HAP-1 (cell line): Measurements from ENCODE around the gene CFAP299.
"Not testable (repeated sequence)": the region's sequence is repeated elsewhere in the genome, so short reads cannot be mapped to it uniquely, and the experiment has no call there.

Experiments used
- DNase-seq, 2 experiments: peaks; one replicate each; pipeline ENCODE4 v3.0.0-alpha.2; 2016 to 2020; ENCODE audit warnings: low spot score in 2 of 2
- H3K27me3 ChIP-seq: fragments of 250-450 bp; sonication (Bioruptor Pico); 2 replicates; pipeline ENCODE4 v1.5.1; 2020; ENCODE audit warnings: low read depth, mild to moderate bottlenecking, moderate library complexity
- H3K36me3 ChIP-seq: fragments of 250-450 bp; sonication (Bioruptor Pico); replicated peaks from 2 replicates; pipeline ENCODE4 v1.5.1; 2020; ENCODE audit warnings: mild to moderate bottlenecking
- H3K4me1 ChIP-seq: fragments of 250-450 bp; sonication (Bioruptor Pico); 2 replicates; pipeline ENCODE4 v1.5.1; 2020; ENCODE audit warnings: mild to moderate bottlenecking
- H3K4me3 ChIP-seq: fragments of 250-450 bp; sonication (Bioruptor Pico); 2 replicates; pipeline ENCODE4 v1.5.1; 2020; ENCODE audit warnings: mild to moderate bottlenecking, moderate library complexity
- H3K9me3 ChIP-seq: fragments of 250-450 bp; sonication (Bioruptor Pico); 2 replicates; pipeline ENCODE4 v1.5.1; 2020; ENCODE audit warnings: mild to moderate bottlenecking, moderate library complexity
- in situ Hi-C: fragments of 300-500 bp; cut with MboI; formaldehyde crosslinking; loops from 3 replicates; pipeline ENCODE4 v1.14.3; 2020; ENCODE audit warnings: low sequenced_read_pairs, inconsistent platforms, mixed read lengths

The CFAP299 gene

GRCh38 chr4:80335554-80336358 is at the start of gene CFAP299:
Gene CFAP299 (plus strand): TSS chr4:80335730.
- Histone ChIP-seq H3K4me1 (peaks cover 5% of the 10 kb centered on the region), H3K36me3 (no peaks in the 10 kb centered on the region), H3K4me3 (peak within 1 kb of the TSS; percentile 40), H3K27me3 (0 out of 2 replicates have a peak, but pooled peaks cover 5% of the 10 kb centered on the region), H3K9me3 (no peaks in the 10 kb centered on the region)
- in situ Hi-C loops = loop anchor here (25.0 kb wide), 1 partner anchor 1398 kb away; the partner anchor contains the start of gene PAQR3
- DNase-seq = peak; percentile 90 to 96

GRCh38 chr4:80286451-80286850 is 49.1 kb upstream of the CFAP299 start:
- Histone ChIP-seq H3K27me3 (no peaks in the 10 kb centered on the region; the same call in none of the 2 replicates), H3K4me3 (no peak overlapping the region), H3K36me3 (no peaks in the 10 kb centered on the region), H3K4me1 (no peaks in the 10 kb centered on the region), H3K9me3 (no peaks in the 10 kb centered on the region)
- no peak for DNase-seq
- in situ Hi-C loops = no loop called here

GRCh38 chr4:80290665-80291064 is 44.9 kb upstream of the CFAP299 start:
- H3K27me3 ChIP-seq, in situ Hi-C loops, H3K4me1 ChIP-seq, H3K36me3 ChIP-seq, H3K4me3 ChIP-seq, H3K9me3 ChIP-seq, DNase-seq: not testable (repeated sequence)

- in situ Hi-C loops = no loop called here
- Histone ChIP-seq H3K4me3 (no peak overlapping the region), H3K36me3 (no peaks in the 10 kb centered on the region), H3K9me3 (no peaks in the 10 kb centered on the region), H3K27me3 (no peaks in the 10 kb centered on the region; the same call in 1 of the 2 replicates), H3K4me1 (no peaks in the 10 kb centered on the region)
- DNase-seq = no peak
Measured at GRCh38 chr4:80294206-80294605, 41.3 kb upstream of the CFAP299 start.

GRCh38 chr4:80295336-80295735 is 40.2 kb upstream of the CFAP299 start:
- no peak for DNase-seq

GRCh38 chr4:80295826-80296225 is 39.7 kb upstream of the CFAP299 start:
- in situ Hi-C loops = no loop called here
- Histone ChIP-seq H3K4me3 (no peak overlapping the region), H3K27me3 (no peaks in the 10 kb centered on the region; the same call in 1 of the 2 replicates), H3K36me3 (no peaks in the 10 kb centered on the region), H3K4me1 (no peaks in the 10 kb centered on the region), H3K9me3 (no peaks in the 10 kb centered on the region)
- DNase-seq = no peak

More at GRCh38 chr4:80295336-80295735, 40.2 kb upstream of the CFAP299 start:
- H3K27me3 ChIP-seq = no peaks in the 10 kb centered on the region; the same call in 1 of the 2 replicates
- no peaks in the 10 kb centered on the region for H3K4me1 ChIP-seq
- in situ Hi-C loops = no loop called here
- no peaks in the 10 kb centered on the region for H3K36me3 ChIP-seq
- H3K9me3 ChIP-seq = no peaks in the 10 kb centered on the region
- no peak overlapping the region for H3K4me3 ChIP-seq

GRCh38 chr4:80301884-80302283 is 33.6 kb upstream of the CFAP299 start:
- Histone ChIP-seq H3K4me3 (no peak overlapping the region), H3K36me3 (no peaks in the 10 kb centered on the region), H3K27me3 (no peaks in the 10 kb centered on the region), H3K9me3 (no peaks in the 10 kb centered on the region), H3K4me1 (peaks cover 3% of the 10 kb centered on the region)
- DNase-seq = no peak
- in situ Hi-C loops = no loop called here

GRCh38 chr4:80302616-80303223 is 32.8 kb upstream of the CFAP299 start:
- Histone ChIP-seq H3K27me3 (no peaks in the 10 kb centered on the region), H3K9me3 (no peaks in the 10 kb centered on the region), H3K36me3 (no peaks in the 10 kb centered on the region), H3K4me1 (peaks cover 11% of the 10 kb centered on the region), H3K4me3 (no peak overlapping the region)
- DNase-seq = no peak
- in situ Hi-C loops = no loop called here

- peaks cover 23% of the 10 kb centered on the region for H3K4me1 ChIP-seq
- DNase-seq = no peak
- H3K9me3 ChIP-seq = no peaks in the 10 kb centered on the region
- no peaks in the 10 kb centered on the region for H3K36me3 ChIP-seq
- no peaks in the 10 kb centered on the region; the same call in none of the 2 replicates for H3K27me3 ChIP-seq
- in situ Hi-C loops = no loop called here
- no peak overlapping the region for H3K4me3 ChIP-seq
Measured at GRCh38 chr4:80305466-80305865, 30.1 kb upstream of the CFAP299 start.

- no peak overlapping the region for H3K4me3 ChIP-seq
- no peaks in the 10 kb centered on the region for H3K9me3 ChIP-seq
- H3K4me1 ChIP-seq = peaks cover 23% of the 10 kb centered on the region
- H3K36me3 ChIP-seq = no peaks in the 10 kb centered on the region
- no peaks in the 10 kb centered on the region; the same call in none of the 2 replicates for H3K27me3 ChIP-seq
- in situ Hi-C loops = no loop called here
- no peak for DNase-seq
Measured at GRCh38 chr4:80306260-80306659, 29.3 kb upstream of the CFAP299 start.

GRCh38 chr4:80307183-80307735 is 28.3 kb upstream of the CFAP299 start:
- Histone ChIP-seq H3K27me3 (no peaks in the 10 kb centered on the region; the same call in none of the 2 replicates), H3K4me1 (peaks cover 23% of the 10 kb centered on the region), H3K9me3 (no peaks in the 10 kb centered on the region), H3K36me3 (no peaks in the 10 kb centered on the region), H3K4me3 (no peak overlapping the region)
- in situ Hi-C loops = no loop called here
- peak in 1 of 2 experiments; percentile 64 for DNase-seq

- no peaks in the 10 kb centered on the region; the same call in none of the 2 replicates for H3K27me3 ChIP-seq
- H3K4me3 ChIP-seq = no peak overlapping the region
- DNase-seq = peak; percentile 54 to 56
- in situ Hi-C loops = no loop called here
- H3K36me3 ChIP-seq = no peaks in the 10 kb centered on the region
- no peaks in the 10 kb centered on the region for H3K9me3 ChIP-seq
- H3K4me1 ChIP-seq = peaks cover 23% of the 10 kb centered on the region
Measured at GRCh38 chr4:80307774-80308465, 27.6 kb upstream of the CFAP299 start.

GRCh38 chr4:80308466-80308822 is 27.1 kb upstream of the CFAP299 start:
- no peaks in the 10 kb centered on the region for H3K36me3 ChIP-seq
- no peak overlapping the region for H3K4me3 ChIP-seq
- no peaks in the 10 kb centered on the region; the same call in none of the 2 replicates for H3K27me3 ChIP-seq
- in situ Hi-C loops = no loop called here
- DNase-seq = no peak
- H3K9me3 ChIP-seq = no peaks in the 10 kb centered on the region
- H3K4me1 ChIP-seq = peaks cover 23% of the 10 kb centered on the region
